PC-9 (cell line): ENCODE measurements around the gene RASAL2.

Source experiments
- CTCF ChIP-seq: fragments of 200-600 bp; sonication (generic); conservative IDR thresholded peaks from 2 replicates; pipeline ENCODE4 v1.6.1; 2017; ENCODE audit warnings: mixed run types, antibody characterized with exemption, mild to moderate bottlenecking, moderate library complexity
- EZH2 ChIP-seq: fragments of 200-600 bp; sonication (generic); IDR thresholded peaks from 2 replicates; pipeline ENCODE4 v1.8.0; 2017; ENCODE audit warnings: antibody characterized with exemption, low read depth

GRCh38 chr1:178300352-178300699 lies 206.4 kb downstream of the RASAL2 start:
- TF ChIP-seq CTCF: no peak
- TF ChIP-seq EZH2: no peak
